Tibial nerve (tissue), 4 donors: Measurements from ENCODE around the gene LINC01488.

Source experiments
- EP300 ChIP-seq, 2 donors: sonication (generic); formaldehyde crosslinking; IDR thresholded peaks; one replicate each; pipeline ENCODE4 v1.6.1; 2017; ENCODE audit warnings: antibody characterized with exemption in 2 of 2, mild to moderate bottlenecking in 1 of 2
- POLR2A ChIP-seq, 2 donors: fragments of 450-650 bp; IDR thresholded peaks; one replicate each; pipeline ENCODE4 v1.6.1; 2017; ENCODE audit warnings: antibody characterized with exemption in 2 of 2, mild to moderate bottlenecking in 2 of 2, moderate library complexity in 2 of 2
- TF ChIP-seq, protein P1 (sequence below), 5 experiments: fragments of 200-600 bp in 3 of 5; fragments of 450-650 bp in 2 of 5; sonication (generic) in 3 of 5; IDR thresholded peaks; one replicate each; pipeline ENCODE4 v1.5.1; 2016 to 2019; ENCODE audit warnings: antibody characterized with exemption in 5 of 5, mild to moderate bottlenecking in 3 of 5, moderate library complexity in 2 of 5

DNA sequence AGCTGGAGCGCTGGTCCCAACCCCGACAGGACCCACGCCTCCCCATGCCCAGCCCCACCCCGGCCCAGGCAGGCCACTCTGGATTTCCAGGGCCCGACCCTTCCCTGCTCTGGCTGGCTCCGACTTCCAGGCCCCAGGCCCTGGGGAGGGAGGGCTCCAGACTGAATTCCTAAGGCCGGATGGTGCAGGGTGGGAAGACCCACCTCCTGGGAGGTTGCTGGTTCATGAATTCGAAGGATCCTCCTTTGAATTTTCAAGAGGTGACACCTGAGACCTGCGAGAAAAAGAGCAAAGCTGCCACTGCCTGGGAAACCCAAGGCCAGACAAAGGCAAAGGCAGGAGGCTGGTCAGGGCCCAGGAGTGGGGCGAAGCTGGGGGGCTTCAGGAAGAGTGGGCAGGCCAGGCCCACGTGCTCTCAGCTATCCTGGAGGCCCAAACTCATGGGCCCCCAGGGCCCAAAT is 47.0 kb upstream of the LINC01488 start:
- TF ChIP-seq, protein P1, sequence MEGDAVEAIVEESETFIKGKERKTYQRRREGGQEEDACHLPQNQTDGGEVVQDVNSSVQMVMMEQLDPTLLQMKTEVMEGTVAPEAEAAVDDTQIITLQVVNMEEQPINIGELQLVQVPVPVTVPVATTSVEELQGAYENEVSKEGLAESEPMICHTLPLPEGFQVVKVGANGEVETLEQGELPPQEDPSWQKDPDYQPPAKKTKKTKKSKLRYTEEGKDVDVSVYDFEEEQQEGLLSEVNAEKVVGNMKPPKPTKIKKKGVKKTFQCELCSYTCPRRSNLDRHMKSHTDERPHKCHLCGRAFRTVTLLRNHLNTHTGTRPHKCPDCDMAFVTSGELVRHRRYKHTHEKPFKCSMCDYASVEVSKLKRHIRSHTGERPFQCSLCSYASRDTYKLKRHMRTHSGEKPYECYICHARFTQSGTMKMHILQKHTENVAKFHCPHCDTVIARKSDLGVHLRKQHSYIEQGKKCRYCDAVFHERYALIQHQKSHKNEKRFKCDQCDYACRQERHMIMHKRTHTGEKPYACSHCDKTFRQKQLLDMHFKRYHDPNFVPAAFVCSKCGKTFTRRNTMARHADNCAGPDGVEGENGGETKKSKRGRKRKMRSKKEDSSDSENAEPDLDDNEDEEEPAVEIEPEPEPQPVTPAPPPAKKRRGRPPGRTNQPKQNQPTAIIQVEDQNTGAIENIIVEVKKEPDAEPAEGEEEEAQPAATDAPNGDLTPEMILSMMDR (IDR thresholded peaks at IDR 0.05): no peak
- TF ChIP-seq POLR2A (IDR thresholded peaks at IDR 0.05): no peak
- TF ChIP-seq EP300 (IDR thresholded peaks at IDR 0.05): no peak
